GM12878 (cell line): Measurements from ENCODE around the gene CNRIP1. TPM values are rescaled to one million over a fixed set of nuclear protein-coding genes. Genes with fewer than 3 reads are reported as not detected.

Experiments
- ATAC-seq: fragments of 200-7000 bp; cut with Tn5 transposase; 3 replicates; pipeline ENCODE4 v1.9.1; 2020; ENCODE audit warnings: mild to moderate bottlenecking, moderate library complexity
- BruUV-seq: library from RNA; stranded (reverse); fragments of 400-500 nt; replicated peaks from 2 replicates; lab custom pipeline; 2021; lab: Mats Ljungman, UMichigan
- CTCF ChIA-PET: fragments of 300-600 bp; sonication (Branson Sonifier 250); formaldehyde crosslinking; extraction: SDS; loops from one replicate; lab custom pipeline; 2021; ENCODE audit warnings: inconsistent platforms; lab: Yijun Ruan, JAX
- POLR2A ChIA-PET: fragments of 350-600 bp; formaldehyde crosslinking; extraction: SDS; loops from one replicate; lab custom pipeline; 2021; ENCODE audit warnings: inconsistent platforms; lab: Charles Lee
- RAD21 ChIA-PET: fragments of 300-600 bp; sonication (Branson Sonifier 250); formaldehyde crosslinking; loops from one replicate; lab custom pipeline; 2023; ENCODE audit warnings: antibody characterized with exemption; ENCODE audit not compliant: unreplicated experiment; lab: Charles Lee
- SMC1A ChIA-PET: fragments of 300-600 bp; sonication (Branson Sonifier 250); formaldehyde crosslinking; loops from one replicate; lab custom pipeline; 2023; ENCODE audit not compliant: unreplicated experiment, uncharacterized antibody; lab: Charles Lee
- DNase-seq: peaks from one replicate; pipeline ENCODE4 v3.0.0-alpha.2; 2011; ENCODE audit warnings: low read depth, low spot score
- FAIRE-seq: peaks from 3 replicates; lab custom pipeline; 2011; peaks lifted over from hg19 to GRCh38; lab: Jason Lieb, UNC
- H2AFZ ChIP-seq: 2 replicates; pipeline ENCODE4 v1.6.0; 2011; ENCODE audit warnings: low read depth, low read length, control low read depth; ENCODE audit not compliant: control insufficient read depth
- H3K27ac ChIP-seq: 2 replicates; pipeline ENCODE4 v1.5.1; 2011; ENCODE audit warnings: control low read depth; ENCODE audit not compliant: control insufficient read depth, insufficient read depth
- H3K27me3 ChIP-seq, 2 experiments: replicated peaks in 1 of 2; 2 replicates each; pipeline versions ENCODE4 v1.6.0 to v1.6.1; 2011; ENCODE audit warnings: low read length in 1 of 2; ENCODE audit not compliant: control insufficient read depth in 2 of 2, insufficient read depth in 2 of 2
- H3K36me3 ChIP-seq, 2 experiments: 2 replicates each; pipeline ENCODE4 v1.5.1; 2011; ENCODE audit warnings: low read length in 1 of 2; ENCODE audit not compliant: control insufficient read depth in 2 of 2, insufficient read depth in 2 of 2
- H3K4me1 ChIP-seq: 2 replicates; pipeline ENCODE4 v1.6.1; 2011; ENCODE audit warnings: mild to moderate bottlenecking, low read length, moderate library complexity, mixed read lengths; ENCODE audit not compliant: control insufficient read depth, insufficient read depth
- H3K4me2 ChIP-seq: 2 replicates; pipeline ENCODE4 v1.6.0; 2011; ENCODE audit warnings: control low read depth; ENCODE audit not compliant: control insufficient read depth, insufficient read depth
- H3K4me3 ChIP-seq: fragments of 200-600 bp; sonication (generic); 2 replicates; pipeline ENCODE4 v1.5.1; 2016
- H3K79me2 ChIP-seq: 2 replicates; pipeline ENCODE4 v1.6.0; 2011; ENCODE audit warnings: low read length; ENCODE audit not compliant: control insufficient read depth, insufficient read depth
- H3K9ac ChIP-seq: 2 replicates; pipeline ENCODE4 v1.8.0; 2011; ENCODE audit warnings: low read length, control low read depth, mixed read lengths; ENCODE audit not compliant: control insufficient read depth, insufficient read depth
- H3K9me3 ChIP-seq: replicated peaks from 3 replicates; pipeline ENCODE4 v1.5.1; 2011; ENCODE audit warnings: mild to moderate bottlenecking, low read length; ENCODE audit not compliant: control insufficient read depth, insufficient read depth
- H4K20me1 ChIP-seq: 2 replicates; pipeline ENCODE4 v1.6.0; 2011; ENCODE audit not compliant: control insufficient read depth, insufficient read depth
- ATF7 ChIP-seq: fragments of 450-650 bp; IDR thresholded peaks from 2 replicates; pipeline ENCODE4 v1.6.1; 2016; ENCODE audit warnings: low read depth, mild to moderate bottlenecking
- CBX5 ChIP-seq: sonication (generic); IDR thresholded peaks from 2 replicates; pipeline ENCODE4 v1.6.1; 2016; ENCODE audit warnings: low read depth, moderate library complexity, mild to moderate bottlenecking, inconsistent platforms
- CREB1 ChIP-seq: IDR thresholded peaks from 2 replicates; pipeline ENCODE4 v1.6.1; 2012; ENCODE audit warnings: low read depth, mild to moderate bottlenecking, inconsistent platforms
- IKZF1 ChIP-seq: fragments of 450-650 bp; conservative IDR thresholded peaks from 2 replicates; pipeline ENCODE4 v1.6.1; 2017; ENCODE audit warnings: antibody characterized with exemption, mild to moderate bottlenecking
- MYB ChIP-seq: fragments of 150-350 bp; IDR thresholded peaks from 2 replicates; pipeline ENCODE4 v1.6.1; 2014; ENCODE audit warnings: mild to moderate bottlenecking, low read depth, low read length, borderline replicate concordance
- SPI1 ChIP-seq: IDR thresholded peaks from 2 replicates; pipeline ENCODE4 v1.6.1; 2011; ENCODE audit warnings: low read depth, mild to moderate bottlenecking, low read length, moderate library complexity, borderline replicate concordance; ENCODE audit not compliant: insufficient read depth
- ZNF384 ChIP-seq: IDR thresholded peaks from 2 replicates; pipeline ENCODE4 v1.6.1; 2012; ENCODE audit warnings: low read depth, mild to moderate bottlenecking, low read length, improper control_type of control experiment, borderline replicate concordance
- WGBS: methylation state at CpG from one replicate; pipeline ENCODE4 v1.1.6; 2016; ENCODE audit warnings: low lambda C conversion rate; ENCODE audit not compliant: insufficient replicate concordance, insufficient coverage; ENCODE audit errors: missing lambda C conversion rate; 5-methylcytosine and 5-hydroxymethylcytosine counted together
- in situ Hi-C: fragments of 300-500 bp; cut with MboI; formaldehyde crosslinking; loops from 9 replicates; pipeline ENCODE4 v1.14.3; 2018; ENCODE audit warnings: mixed read lengths
- intact Hi-C: fragments of 100-400 bp; cut with micrococcal nuclease; formaldehyde crosslinking; loops from one replicate; pipeline ENCODE4 v1.14.2; 2022; ENCODE audit not compliant: unreplicated experiment
- polyA plus RNA-seq, 11 experiments: library from polyadenylated mRNA; depleted of rRNA in 4 of 11; unstranded in 6 of 11; stranded (reverse) in 5 of 11; fragments of >200 nt; fragmentation: Nextera tagmentation in 4 of 11; fragmentation: Illumina TruSeq in 1 of 11; extraction: Ambion mirVana in 4 of 11; extraction: Trizol in 1 of 11; gene quantifications; 1 replicate in 1 of 11; 2 replicates in 10 of 11; pipeline versions ENCODE4 v1.2.1 to v1.2.3, GENCODE V29; 2011 to 2016; ENCODE audit warnings: inconsistent platforms in 2 of 11, missing spikeins in 2 of 11, low read depth in 1 of 11
- total RNA-seq, 4 experiments: library from RNA; depleted of rRNA in 3 of 4; stranded (reverse); fragments of >200 nt in 3 of 4; fragmentation: Illumina TruSeq in 1 of 4; extraction: Trizol in 1 of 4; gene quantifications; 2 replicates each; pipeline versions ENCODE4 v1.2.1 to v1.2.3, GENCODE V29; 2013 to 2021
- TF ChIP-seq, protein P1 (sequence below): IDR thresholded peaks from 2 replicates; pipeline ENCODE4 v1.6.1; 2012; ENCODE audit warnings: improper control_type of control experiment, low read depth, low read length; ENCODE audit not compliant: insufficient replicate concordance
- TF ChIP-seq, protein P2 (sequence below): IDR thresholded peaks from 2 replicates; pipeline ENCODE4 v1.6.1; 2011; ENCODE audit warnings: mild to moderate bottlenecking, low read depth, low read length, moderate library complexity; ENCODE audit not compliant: insufficient replicate concordance
- TF ChIP-seq, protein P3 (sequence below): fragments of 450-650 bp; IDR thresholded peaks from 2 replicates; pipeline ENCODE4 v1.6.1; 2016; ENCODE audit warnings: mild to moderate bottlenecking, moderate library complexity, borderline replicate concordance

Gene CNRIP1
- total and polyA plus RNA-seq, 10 of the 15 experiments (the other 5 are each of a cell fraction or from before 2014, with no cell fraction given): not detected

DNA sequence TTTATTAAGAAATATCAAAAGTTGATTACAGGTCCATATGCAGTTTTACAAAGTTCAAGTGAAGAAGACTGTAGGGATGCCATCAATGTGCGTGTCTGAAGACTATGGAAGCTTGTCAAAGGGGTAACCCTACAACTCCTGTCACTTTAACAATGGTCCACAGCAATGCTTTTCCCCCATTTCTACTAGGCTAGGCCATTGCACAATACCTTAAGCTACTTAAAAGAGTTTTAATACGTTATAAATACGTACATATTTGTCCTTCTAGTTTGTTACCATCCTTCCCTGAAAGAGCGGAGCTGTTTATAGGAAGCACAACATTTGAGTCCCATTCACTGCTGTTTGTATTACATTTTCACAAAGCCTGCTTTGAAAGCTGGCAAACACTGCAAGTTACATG, 26.7 kb downstream of the CNRIP1 start:
- no peaks in the 10 kb centered on the region for H3K9me3 ChIP-seq
- CTCF ChIA-PET: interaction anchor here (0.6 to 3.9 kb wide), 12 partner anchors 9 to 262 kb away, joined by 3 to 45 read pairs (median 8); no protein-coding TSS in a partner anchor
- no peak overlapping the region for H3K4me3 ChIP-seq
- no peak overlapping the region for H3K4me2 ChIP-seq
- H3K27me3 ChIP-seq: no peaks in the 10 kb centered on the region
- H3K36me3 ChIP-seq: no peaks in the 10 kb centered on the region
- H3K79me2 ChIP-seq: no peaks in the 10 kb centered on the region
- ATAC-seq (no peak), DNase-seq (no peak), FAIRE-seq (no peak)
- no TSS peak for BruUV-seq
- no peak overlapping the region for H3K9ac ChIP-seq
- intact Hi-C loops (loop anchor here (5.0 kb wide), 1 partner anchor 149 kb away; no protein-coding TSS in a partner anchor), in situ Hi-C loops (no loop called here)
- H3K27ac ChIP-seq: no peak overlapping the region
- 92% methylated on average over 4 of the region's 4 CpGs for WGBS
- RAD21 ChIA-PET: interaction anchor here (1.2 to 6.7 kb wide), 5 partner anchors 13 to 171 kb away, joined by 3 to 25 read pairs (median 13); no protein-coding TSS in a partner anchor
- H2AFZ ChIP-seq: no peak overlapping the region
- SMC1A ChIA-PET: interaction anchor here (0.9 to 3.4 kb wide), 13 partner anchors 10 to 170 kb away, joined by 3 to 19 read pairs (median 4); no protein-coding TSS in a partner anchor
- POLR2A ChIA-PET: no interaction called here
- H4K20me1 ChIP-seq: no peaks in the 10 kb centered on the region
- H3K4me1 ChIP-seq: peaks cover 6% of the 10 kb centered on the region
- TF ChIP-seq MYB (no peak), ZNF384 (no peak), SPI1 (no peak), CBX5 (no peak), IKZF1 (no peak), CREB1 (no peak), ATF7 (no peak)
- TF ChIP-seq, protein P1, sequence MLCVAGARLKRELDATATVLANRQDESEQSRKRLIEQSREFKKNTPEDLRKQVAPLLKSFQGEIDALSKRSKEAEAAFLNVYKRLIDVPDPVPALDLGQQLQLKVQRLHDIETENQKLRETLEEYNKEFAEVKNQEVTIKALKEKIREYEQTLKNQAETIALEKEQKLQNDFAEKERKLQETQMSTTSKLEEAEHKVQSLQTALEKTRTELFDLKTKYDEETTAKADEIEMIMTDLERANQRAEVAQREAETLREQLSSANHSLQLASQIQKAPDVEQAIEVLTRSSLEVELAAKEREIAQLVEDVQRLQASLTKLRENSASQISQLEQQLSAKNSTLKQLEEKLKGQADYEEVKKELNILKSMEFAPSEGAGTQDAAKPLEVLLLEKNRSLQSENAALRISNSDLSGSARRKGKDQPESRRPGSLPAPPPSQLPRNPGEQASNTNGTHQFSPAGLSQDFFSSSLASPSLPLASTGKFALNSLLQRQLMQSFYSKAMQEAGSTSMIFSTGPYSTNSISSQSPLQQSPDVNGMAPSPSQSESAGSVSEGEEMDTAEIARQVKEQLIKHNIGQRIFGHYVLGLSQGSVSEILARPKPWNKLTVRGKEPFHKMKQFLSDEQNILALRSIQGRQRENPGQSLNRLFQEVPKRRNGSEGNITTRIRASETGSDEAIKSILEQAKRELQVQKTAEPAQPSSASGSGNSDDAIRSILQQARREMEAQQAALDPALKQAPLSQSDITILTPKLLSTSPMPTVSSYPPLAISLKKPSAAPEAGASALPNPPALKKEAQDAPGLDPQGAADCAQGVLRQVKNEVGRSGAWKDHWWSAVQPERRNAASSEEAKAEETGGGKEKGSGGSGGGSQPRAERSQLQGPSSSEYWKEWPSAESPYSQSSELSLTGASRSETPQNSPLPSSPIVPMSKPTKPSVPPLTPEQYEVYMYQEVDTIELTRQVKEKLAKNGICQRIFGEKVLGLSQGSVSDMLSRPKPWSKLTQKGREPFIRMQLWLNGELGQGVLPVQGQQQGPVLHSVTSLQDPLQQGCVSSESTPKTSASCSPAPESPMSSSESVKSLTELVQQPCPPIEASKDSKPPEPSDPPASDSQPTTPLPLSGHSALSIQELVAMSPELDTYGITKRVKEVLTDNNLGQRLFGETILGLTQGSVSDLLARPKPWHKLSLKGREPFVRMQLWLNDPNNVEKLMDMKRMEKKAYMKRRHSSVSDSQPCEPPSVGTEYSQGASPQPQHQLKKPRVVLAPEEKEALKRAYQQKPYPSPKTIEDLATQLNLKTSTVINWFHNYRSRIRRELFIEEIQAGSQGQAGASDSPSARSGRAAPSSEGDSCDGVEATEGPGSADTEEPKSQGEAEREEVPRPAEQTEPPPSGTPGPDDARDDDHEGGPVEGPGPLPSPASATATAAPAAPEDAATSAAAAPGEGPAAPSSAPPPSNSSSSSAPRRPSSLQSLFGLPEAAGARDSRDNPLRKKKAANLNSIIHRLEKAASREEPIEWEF: no peak
- TF ChIP-seq, protein P2, sequence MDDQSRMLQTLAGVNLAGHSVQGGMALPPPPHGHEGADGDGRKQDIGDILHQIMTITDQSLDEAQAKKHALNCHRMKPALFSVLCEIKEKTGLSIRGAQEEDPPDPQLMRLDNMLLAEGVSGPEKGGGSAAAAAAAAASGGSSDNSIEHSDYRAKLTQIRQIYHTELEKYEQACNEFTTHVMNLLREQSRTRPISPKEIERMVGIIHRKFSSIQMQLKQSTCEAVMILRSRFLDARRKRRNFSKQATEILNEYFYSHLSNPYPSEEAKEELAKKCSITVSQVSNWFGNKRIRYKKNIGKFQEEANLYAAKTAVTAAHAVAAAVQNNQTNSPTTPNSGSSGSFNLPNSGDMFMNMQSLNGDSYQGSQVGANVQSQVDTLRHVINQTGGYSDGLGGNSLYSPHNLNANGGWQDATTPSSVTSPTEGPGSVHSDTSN: no peak
- TF ChIP-seq, protein P3, sequence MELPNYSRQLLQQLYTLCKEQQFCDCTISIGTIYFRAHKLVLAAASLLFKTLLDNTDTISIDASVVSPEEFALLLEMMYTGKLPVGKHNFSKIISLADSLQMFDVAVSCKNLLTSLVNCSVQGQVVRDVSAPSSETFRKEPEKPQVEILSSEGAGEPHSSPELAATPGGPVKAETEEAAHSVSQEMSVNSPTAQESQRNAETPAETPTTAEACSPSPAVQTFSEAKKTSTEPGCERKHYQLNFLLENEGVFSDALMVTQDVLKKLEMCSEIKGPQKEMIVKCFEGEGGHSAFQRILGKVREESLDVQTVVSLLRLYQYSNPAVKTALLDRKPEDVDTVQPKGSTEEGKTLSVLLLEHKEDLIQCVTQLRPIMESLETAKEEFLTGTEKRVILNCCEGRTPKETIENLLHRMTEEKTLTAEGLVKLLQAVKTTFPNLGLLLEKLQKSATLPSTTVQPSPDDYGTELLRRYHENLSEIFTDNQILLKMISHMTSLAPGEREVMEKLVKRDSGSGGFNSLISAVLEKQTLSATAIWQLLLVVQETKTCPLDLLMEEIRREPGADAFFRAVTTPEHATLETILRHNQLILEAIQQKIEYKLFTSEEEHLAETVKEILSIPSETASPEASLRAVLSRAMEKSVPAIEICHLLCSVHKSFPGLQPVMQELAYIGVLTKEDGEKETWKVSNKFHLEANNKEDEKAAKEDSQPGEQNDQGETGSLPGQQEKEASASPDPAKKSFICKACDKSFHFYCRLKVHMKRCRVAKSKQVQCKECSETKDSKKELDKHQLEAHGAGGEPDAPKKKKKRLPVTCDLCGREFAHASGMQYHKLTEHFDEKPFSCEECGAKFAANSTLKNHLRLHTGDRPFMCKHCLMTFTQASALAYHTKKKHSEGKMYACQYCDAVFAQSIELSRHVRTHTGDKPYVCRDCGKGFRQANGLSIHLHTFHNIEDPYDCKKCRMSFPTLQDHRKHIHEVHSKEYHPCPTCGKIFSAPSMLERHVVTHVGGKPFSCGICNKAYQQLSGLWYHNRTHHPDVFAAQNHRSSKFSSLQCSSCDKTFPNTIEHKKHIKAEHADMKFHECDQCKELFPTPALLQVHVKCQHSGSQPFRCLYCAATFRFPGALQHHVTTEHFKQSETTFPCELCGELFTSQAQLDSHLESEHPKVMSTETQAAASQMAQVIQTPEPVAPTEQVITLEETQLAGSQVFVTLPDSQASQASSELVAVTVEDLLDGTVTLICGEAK: no peak
